ENCODE results near the gene GIMD1.

- TF ChIP-seq EP300 (IDR thresholded peaks at IDR 0.05) = no peak
- no peak for TF ChIP-seq POLR2A (IDR thresholded peaks at IDR 0.05; ENCODE audit: low read depth)
- TF ChIP-seq CTCF (IDR thresholded peaks at IDR 0.05) = no peak
These were observed 53.1 kb downstream of the GIMD1 start for GRCh38 chr4:106315476-106315967.

All from esophagus muscularis mucosa (tissue), 4 donors.